GM21529 (cell line): ENCODE results near the gene XAGE5.
"Not testable (repeated sequence)": the region's sequence is repeated elsewhere in the genome, so short reads cannot be mapped to it uniquely, and the experiment has no call there.

Experiments used
- ATAC-seq: cut with Tn5 transposase; IDR thresholded peaks from one replicate; pipeline ENCODE4 v1.9.1; 2021; ENCODE audit not compliant: unreplicated experiment

The XAGE5 gene, protein sequence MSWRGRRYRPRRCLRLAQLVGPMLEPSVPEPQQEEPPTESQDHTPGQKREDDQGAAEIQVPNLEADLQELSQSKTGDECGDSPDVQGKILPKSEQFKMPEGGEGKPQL

DNA sequence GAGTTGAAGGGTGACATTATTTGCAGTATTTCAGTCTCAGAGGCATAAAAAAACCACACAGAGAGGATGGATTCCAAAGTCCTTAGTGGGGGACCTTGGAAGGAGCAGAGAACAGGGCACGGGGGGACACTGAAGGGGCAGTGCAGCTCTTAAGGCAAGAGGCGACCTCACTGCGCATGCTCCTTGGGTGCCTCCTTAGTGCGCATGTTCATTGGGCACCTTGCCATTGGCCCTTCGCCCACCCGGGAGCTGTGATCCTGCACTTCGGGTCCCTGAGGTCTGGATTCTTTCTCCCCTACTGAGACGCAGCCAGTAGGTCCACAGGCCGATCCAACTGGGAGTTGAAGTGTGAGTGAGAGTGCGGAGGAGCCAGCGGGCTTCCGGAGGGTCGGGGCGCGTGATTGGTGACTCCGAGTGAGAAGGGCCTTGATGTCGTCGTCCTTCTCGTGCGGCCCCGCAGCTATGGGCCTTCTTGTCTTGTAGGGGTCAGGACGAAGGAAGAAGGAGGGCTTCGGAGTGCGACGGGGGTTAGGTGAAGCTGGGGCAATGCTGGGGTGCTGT lies at the start of gene XAGE5:
Gene XAGE5, plus strand, starts transcription at position 223 of the 561 bp plus-strand sequence. CDS start 1,280 bp downstream, outside the sequence.
- ATAC-seq = no peak

DNA sequence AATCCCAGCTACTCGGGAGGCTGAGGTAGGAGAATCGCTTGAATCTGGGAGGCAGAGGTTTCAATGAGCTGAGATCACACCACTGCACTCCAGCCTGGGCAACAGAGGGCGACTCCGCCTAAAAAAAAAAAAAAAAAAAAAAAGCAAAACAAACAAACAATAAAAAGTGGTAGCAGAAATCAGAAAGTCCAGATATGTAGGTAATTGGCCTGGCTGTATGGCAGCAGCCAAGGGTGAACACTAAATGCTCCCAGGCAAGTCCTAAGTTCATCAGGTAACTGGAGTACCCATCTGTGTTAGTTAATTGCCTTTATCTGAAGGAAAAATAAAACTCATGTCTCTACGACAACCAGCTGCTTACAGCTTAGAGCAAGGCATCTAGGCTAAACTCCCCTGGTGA lies 45.1 kb upstream of the XAGE5 start:
- not testable (repeated sequence) for ATAC-seq

DNA sequence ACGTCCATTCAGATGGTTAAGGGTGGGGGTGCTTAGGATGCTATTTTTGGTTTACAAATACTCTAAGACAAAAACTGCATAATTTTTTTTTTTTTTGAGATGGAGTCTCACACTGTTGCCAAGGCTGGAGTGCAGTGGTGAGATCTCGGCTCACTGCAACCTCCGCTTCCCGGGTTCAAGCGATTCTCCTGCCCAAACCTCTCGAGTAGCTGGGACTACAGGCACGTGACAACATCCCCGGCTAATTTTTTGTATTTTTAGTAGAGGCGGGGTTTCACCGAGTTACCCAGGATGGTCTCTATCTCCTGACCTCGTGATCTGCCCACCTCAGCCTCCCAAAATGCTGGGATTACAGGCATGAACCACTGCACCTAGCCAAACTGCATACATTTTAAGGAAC lies 37.6 kb upstream of the XAGE5 start:
- not testable (repeated sequence) for ATAC-seq

DNA sequence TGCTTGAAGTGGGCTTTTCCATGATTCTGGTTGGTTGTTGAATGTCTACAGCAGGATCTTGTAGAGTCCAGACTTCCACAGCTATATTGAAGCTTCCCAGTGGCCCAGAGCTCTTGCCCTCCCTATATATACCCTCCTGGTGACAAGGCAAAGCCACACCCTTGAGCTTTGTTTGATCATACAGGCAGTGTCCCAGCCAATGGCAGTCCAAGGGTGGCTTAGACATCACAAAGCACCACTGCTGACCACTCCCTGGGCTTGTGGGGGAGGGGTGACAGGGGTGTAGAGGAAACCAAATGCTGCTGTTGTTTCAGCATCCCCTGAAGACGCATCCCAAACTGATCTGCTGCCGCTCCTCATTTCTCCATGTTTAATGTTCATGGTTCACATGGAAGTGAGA lies 13.8 kb upstream of the XAGE5 start, which contains the start of gene SPANXN5:
Gene SPANXN5, minus strand, starts transcription at position 101 of the 400 bp plus-strand sequence. Its CDS starts 79 bp downstream, at position 22.
- ATAC-seq = not testable (repeated sequence)

DNA sequence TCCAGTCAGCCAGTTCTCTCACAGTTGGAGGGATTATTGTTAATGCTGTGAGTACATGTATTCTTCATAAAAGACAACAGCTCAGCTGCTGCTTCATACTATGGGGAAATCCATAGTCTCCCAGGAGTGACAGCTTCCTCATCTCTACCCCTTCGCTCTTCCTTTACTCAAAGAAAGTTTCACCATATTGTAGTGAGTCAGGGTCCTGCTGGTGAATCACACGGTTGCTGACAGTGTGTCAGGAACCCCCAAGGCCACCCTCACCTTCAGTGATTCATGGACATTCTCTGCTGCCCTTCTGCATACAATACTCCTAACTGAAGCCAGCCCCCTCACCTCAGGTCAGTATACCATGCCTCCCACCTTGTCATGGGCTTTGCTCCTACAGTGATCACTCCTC lies 6.2 kb upstream of the XAGE5 start:
- not testable (repeated sequence) for ATAC-seq

DNA sequence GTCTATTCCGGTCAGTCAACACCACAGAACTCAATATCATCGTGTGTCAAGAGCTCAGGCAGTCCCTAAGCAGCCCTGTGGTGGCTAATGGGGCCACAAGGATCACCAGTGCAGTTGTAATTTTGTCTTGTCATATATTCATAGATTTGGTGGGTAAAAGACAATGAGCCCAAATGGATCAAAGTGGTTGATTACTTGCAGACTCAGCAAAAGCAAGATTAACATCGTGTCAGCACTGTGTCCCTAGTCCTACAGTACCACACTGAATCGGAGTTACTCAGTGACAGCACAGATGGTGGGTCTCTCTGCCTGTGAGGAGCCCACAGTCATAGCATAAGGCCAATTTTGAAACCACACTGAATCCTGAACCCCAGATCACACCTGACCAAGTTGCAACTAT lies 8.7 kb downstream of the XAGE5 start:
- ATAC-seq = no peak

DNA sequence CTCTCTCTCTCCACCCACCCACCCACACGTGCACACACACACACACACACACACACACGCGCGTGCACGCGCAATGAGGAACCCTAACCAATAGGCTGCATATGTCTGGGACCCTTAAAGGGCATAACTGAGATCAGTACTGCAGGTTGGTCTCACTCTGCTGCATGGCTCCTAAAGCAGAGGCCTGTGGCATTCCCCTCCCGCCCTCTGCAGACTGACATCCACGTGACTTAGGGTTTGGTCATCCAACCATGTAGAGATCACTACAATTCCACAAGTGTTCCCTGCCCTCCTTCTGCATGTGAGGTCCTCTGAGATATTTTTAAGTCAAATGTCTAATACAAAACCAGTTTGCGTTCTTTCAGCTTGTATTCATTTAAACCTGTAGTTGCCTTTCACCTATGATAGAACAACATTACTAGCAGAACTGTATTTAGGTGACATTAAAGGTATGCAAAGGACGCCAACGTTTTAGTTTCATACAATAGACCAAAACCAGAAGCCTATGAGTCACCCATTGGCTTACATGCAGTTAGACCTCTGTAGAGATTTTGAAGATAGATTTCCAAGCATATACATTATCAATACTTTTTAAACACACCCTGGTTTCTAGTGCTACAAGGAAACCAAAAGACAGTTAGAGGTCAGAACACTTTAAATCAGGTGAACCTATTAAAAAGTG lies 10.1 kb downstream of the XAGE5 start:
- ATAC-seq = no peak

DNA sequence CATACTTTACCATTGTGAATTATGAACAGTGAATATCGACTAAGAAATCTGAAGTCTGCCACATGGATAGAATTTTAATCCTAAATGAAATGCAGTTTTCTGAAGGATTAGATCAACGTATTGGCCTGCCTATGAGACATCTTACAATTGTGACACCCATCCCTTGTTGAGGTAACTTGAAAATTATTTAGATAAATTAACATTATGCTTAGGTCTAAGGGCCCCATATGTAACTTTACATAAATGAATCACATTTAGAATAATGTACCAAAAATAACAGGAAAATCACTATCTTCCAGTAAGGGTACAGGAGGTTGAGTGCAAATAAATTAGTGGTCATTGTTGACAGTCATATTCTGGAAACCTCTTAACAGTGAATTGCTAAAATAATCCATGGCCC lies 13.5 kb downstream of the XAGE5 start:
- no peak for ATAC-seq

DNA sequence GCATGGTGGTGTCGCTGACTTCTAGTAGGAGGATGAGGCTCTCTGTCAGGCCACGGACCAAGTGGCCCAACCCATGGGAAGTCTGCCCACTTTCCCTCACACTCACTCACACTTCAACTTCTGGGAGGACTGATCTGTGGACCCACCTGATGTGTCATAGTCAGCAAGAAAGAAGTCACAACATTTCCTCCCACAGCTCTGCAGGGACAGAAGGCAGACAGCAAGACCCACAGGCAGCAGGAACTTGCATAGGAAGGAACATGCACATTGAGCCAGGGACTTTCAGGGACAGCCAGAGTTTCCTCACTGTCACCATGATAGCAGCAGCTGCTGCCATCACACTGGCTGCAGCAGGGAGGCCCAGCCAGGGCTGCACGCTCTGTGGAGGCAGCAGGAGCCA lies 19.5 kb downstream of the XAGE5 start:
- no peak for ATAC-seq

DNA sequence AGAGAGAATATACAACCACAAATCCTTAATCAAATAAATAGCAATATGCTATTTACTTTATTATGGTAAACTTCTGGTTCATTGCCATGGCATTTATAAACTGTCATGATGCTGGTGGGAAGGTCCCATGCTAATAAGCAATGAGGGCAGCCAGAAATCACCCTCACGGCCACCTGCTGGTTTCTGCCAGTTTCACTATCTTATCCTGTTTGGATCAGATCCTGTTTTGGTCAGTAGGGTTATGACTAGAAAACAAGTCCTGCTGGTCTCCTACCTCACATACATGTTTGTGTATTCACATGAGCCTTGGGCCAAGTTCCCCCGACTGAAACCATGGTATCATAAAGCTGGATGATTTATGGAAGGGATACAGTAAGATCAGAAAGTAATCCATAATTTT lies 28.1 kb downstream of the XAGE5 start:
- ATAC-seq = no peak

DNA sequence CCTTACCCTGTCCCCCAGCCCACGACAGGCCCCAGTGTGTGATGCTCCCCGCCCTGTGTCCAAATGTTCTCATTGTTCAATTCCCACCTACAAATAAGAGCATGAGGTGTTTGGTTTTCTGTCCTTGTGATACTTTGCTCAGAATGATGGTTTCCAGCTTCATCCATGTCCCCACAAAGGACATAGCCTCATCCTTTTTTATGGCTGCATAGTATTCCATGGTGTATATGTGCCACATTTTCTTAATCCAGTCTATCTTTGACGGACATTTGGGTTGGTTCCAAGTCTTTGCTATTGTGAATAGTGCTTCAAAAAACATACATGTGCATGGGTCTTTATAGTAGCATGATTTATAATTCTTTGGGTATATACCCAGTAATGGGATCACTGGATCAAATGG lies 32.5 kb downstream of the XAGE5 start:
- not testable (repeated sequence) for ATAC-seq

DNA sequence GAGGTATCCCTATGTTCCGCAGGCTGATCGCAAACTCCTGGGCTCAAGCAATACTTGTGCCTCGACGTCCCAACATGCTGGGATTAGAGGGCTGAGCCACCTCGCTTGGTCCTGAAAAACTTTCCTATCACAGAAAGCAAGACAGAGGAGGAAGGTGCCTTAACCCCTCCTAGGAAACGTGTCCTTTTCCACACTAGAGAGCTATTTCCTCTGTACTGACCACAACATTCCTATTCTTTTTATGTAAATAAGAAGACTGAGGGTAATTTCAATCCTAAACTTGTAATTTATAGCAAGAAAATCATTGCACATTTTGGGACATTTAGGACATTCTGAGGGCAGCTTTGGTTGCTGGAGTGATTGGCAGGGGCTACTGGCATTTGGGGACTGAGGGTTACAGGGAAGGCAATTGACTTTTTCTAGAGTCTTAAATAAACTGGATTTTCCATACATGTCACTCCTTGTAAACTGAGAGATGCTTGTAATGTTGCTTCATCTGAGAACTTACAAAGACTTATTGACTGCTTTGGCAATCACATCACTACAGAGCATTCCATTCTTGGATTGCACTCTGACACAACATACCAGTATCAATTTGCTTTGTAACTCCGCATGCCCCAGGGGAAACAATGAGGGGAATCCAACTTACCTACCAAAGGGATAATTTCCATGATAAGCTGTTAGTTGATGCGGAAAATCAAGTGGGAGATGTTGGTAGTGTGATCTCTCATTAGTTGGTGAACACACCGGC lies 41.2 kb downstream of the XAGE5 start:
- no peak for ATAC-seq

DNA sequence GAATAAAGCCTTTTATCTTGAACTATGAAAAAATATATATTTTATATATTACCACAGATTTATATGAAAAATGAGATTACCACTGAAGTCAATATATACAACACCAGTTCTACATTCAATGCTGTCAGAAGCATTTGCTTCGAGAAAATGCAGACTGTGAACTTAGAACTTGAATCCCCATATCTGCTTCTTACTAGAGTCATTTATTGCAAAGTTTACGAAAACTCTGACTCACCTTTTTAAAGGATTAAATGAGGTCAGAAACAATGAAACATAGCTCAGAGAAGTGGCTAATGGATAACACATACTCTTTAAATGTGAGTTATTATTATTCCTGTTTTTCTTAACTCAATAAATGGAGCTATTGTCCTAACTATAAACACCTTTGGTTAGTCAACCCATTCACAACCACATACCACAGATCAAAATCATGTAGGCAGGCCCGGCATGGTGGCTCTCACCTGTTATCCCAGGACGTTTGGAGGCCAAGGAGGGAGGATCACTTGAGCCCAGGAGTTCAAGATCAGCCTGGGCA lies 46.0 kb downstream of the XAGE5 start:
- ATAC-seq = not testable (repeated sequence)

DNA sequence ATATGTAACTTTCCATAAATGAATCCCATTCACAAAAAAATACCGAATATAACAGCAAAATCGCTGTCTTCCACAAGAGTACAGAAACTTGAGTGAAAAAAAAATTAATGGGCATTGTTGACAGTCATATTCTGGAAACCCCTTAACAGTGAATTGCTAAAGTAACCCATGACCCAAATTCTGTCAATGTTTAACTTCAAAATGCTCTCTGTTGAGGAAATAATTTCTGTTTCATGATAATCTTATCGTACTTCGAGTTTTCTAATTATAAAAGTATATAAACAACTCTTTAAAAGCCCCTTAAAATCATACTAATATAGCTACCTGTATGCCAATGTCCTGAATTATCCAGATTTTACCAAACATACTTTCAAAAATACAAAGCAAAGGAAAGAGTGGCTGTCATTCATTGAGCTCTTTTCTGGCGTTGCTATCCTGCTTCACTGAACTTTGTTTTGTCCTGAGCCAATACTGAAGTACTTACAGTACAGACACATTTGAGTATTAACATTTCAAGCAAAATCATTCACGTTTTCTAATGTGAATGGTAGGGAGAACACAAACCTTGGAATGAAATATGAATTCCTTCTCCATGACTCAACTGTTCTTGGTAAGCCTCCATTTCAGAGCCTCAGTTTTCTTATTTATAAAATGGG lies 54.4 kb downstream of the XAGE5 start:
- ATAC-seq = no peak
